ENCODE data around the gene JPH3. TPM values are rescaled to one million over a fixed set of nuclear protein-coding genes. Genes with fewer than 3 reads are reported as not detected.

The JPH3 gene
- total RNA-seq, 2 experiments from 2014 or later = not detected

DNA sequence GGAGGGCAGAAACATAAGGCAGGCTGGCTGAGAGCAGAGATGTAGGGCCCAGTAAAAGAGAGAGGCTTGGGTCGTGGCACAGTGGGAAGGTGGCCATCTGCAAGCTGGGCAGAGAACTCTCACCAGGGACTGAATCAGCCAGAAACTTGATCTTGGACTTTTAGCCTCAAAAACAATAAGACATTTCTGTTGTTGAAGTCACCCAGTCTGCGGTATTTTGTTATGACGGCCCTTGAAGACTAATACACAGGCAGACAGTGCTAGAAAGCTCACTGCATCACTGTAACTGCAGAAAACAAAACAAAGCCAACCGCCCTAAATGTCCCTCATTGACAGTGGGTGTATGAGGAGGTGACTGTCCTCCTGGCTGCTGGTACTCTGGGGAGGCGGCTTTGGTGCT, 3.9 kb upstream of the JPH3 start:
- Histone ChIP-seq H3K27me3 (ENCODE audit: control insufficient read depth in 1 of 2, insufficient read depth in 2 of 2, low read length in 2 of 2) (peaks cover 37 to 52% of the 10 kb centered on the region in 2 experiments), H3K27ac (ENCODE audit: low read depth in 1 of 2, low read length in 2 of 2) (no peak overlapping the region), H3K4me3 (ENCODE audit: low read length) (no peak overlapping the region), H3K36me3 (ENCODE audit: insufficient read depth, low read length) (no peaks in the 10 kb centered on the region), H3K9me3 (ENCODE audit: control insufficient read depth in 1 of 2, insufficient read depth in 1 of 2, low read length in 2 of 2) (peaks cover 0 to 25% of the 10 kb centered on the region in 2 experiments), H3K4me1 (ENCODE audit: insufficient read depth, low read length) (peaks cover 5% of the 10 kb centered on the region)
- Mint-ChIP-seq H3K4me3 (no peak overlapping the region), H3K9me3 (no peaks in the 10 kb centered on the region), H3K27ac (no peak overlapping the region), H3K4me1 (ENCODE audit: low read depth) (peaks cover 4% of the 10 kb centered on the region), H3K36me3 (ENCODE audit: low read depth) (no peaks in the 10 kb centered on the region), H3K27me3 (peaks cover 31% of the 10 kb centered on the region)
- POLR2A ChIA-PET = no interaction called here
- intact Hi-C loops (cut with DNase I, micrococcal nuclease) = no loop called here
- DNase-seq = no peak
- ATAC-seq (ENCODE audit: poor library complexity) = no peak
- CTCF ChIA-PET = no interaction called here
- TF ChIP-seq CTCF (IDR thresholded peaks at IDR 0.05) = no peak

GRCh38 chr16:87600246-87600645, 2.1 kb upstream of the JPH3 start:
- peaks cover 11% of the 10 kb centered on the region for H3K4me1 ChIP-seq (ENCODE audit: insufficient read depth, low read length)
- H3K27me3 ChIP-seq (ENCODE audit: control insufficient read depth in 1 of 2, insufficient read depth in 2 of 2, low read length in 2 of 2) = peaks cover 45 to 60% of the 10 kb centered on the region in 2 experiments
- no peak for ATAC-seq (ENCODE audit: poor library complexity)
- Mint-ChIP-seq H3K27ac (no peak overlapping the region), H3K27me3 (peaks cover 35% of the 10 kb centered on the region), H3K4me1 (ENCODE audit: low read depth) (peaks cover 11% of the 10 kb centered on the region), H3K4me3 (peak overlapping the region; percentile 15), H3K9me3 (no peaks in the 10 kb centered on the region), H3K36me3 (ENCODE audit: low read depth) (no peaks in the 10 kb centered on the region)
- H3K36me3 ChIP-seq (ENCODE audit: insufficient read depth, low read length) = no peaks in the 10 kb centered on the region
- intact Hi-C loops (cut with DNase I, micrococcal nuclease) = no loop called here
- H3K27ac ChIP-seq (ENCODE audit: low read depth in 1 of 2, low read length in 2 of 2) = no peak overlapping the region
- ChIA-PET POLR2A (no interaction called here), CTCF (no interaction called here)
- no peak for TF ChIP-seq CTCF (IDR thresholded peaks at IDR 0.05)
- no peak overlapping the region for H3K4me3 ChIP-seq (ENCODE audit: low read length)
- no peak for DNase-seq
- H3K9me3 ChIP-seq (ENCODE audit: control insufficient read depth in 1 of 2, insufficient read depth in 1 of 2, low read length in 2 of 2) = peaks cover 0 to 29% of the 10 kb centered on the region in 2 experiments

DNA sequence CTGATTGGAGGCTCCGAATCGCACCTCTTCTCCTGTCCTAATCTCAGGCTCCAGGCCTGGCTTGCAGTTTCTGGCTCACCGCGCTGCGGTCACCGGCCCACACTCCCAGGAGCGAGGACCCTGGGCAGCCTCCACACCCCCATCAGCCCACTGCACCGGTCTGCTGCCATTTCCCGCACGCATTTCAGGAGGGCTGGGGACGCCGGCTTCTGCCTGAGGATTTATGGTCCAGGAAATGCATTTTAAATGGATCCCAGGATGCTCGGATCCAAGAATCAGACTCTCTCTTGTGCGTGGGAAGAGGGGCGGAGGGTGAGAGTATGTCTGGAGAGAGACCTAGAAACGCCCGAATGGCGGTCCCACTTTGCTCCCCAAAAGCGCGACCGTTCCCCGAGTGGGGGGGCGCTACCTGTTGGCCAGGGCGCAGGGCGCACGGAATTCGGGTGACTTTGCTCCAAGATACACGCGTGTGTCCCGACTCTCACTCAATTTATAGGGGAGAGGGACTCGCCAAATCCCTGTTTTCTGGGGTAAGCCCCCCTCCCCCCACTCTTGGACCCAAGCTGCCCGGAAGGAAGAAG, 817 bp upstream of the JPH3 start:
- no peak for DNase-seq
- peak overlapping the region; percentile 51 for H3K4me3 Mint-ChIP-seq
- peaks cover 11% of the 10 kb centered on the region for H3K4me1 ChIP-seq (ENCODE audit: insufficient read depth, low read length)
- H3K27me3 ChIP-seq (ENCODE audit: control insufficient read depth in 1 of 2, insufficient read depth in 2 of 2, low read length in 2 of 2) = peaks cover 54 to 73% of the 10 kb centered on the region in 2 experiments
- no peak for TF ChIP-seq CTCF (IDR thresholded peaks at IDR 0.05)
- H3K27ac ChIP-seq (ENCODE audit: low read depth in 1 of 2, low read length in 2 of 2) = no peak overlapping the region
- H3K36me3 ChIP-seq (ENCODE audit: insufficient read depth, low read length) = no peaks in the 10 kb centered on the region
- peaks cover 35% of the 10 kb centered on the region for H3K27me3 Mint-ChIP-seq
- intact Hi-C loops (cut with DNase I, micrococcal nuclease) = no loop called here
- ChIA-PET POLR2A (no interaction called here), CTCF (no interaction called here)
- no peaks in the 10 kb centered on the region for H3K36me3 Mint-ChIP-seq (ENCODE audit: low read depth)
- peaks cover 0 to 29% of the 10 kb centered on the region in 2 experiments for H3K9me3 ChIP-seq (ENCODE audit: control insufficient read depth in 1 of 2, insufficient read depth in 1 of 2, low read length in 2 of 2)
- H3K9me3 Mint-ChIP-seq = no peaks in the 10 kb centered on the region
- no peak overlapping the region for H3K27ac Mint-ChIP-seq
- H3K4me3 ChIP-seq (ENCODE audit: low read length) = no peak overlapping the region
- no peak for ATAC-seq (ENCODE audit: poor library complexity)
- peaks cover 11% of the 10 kb centered on the region for H3K4me1 Mint-ChIP-seq (ENCODE audit: low read depth)

Data from CD4-positive, alpha-beta T cell (primary cell).